ENCODE measurements around the gene CCNA1. TPM values are rescaled to one million over a fixed set of nuclear protein-coding genes. Genes with fewer than 3 reads are reported as not detected.

Gene CCNA1
- total RNA-seq, 2 donors from 2014 or later = 9.2 TPM; not detected in 1

Other genes starting within 250 kb of the CCNA1 start
- gene SOHLH2, start 217.9 kb upstream of the CCNA1 start, total RNA-seq = 1 to 10 TPM; 2.3 to 5.1 TPM
- 1 to 10 TPM; 4.1 to 4.3 TPM for gene CCDC169, start 134.7 kb upstream of the CCNA1 start, total RNA-seq
- gene SPART, start 86.1 kb upstream of the CCNA1 start, total RNA-seq = 10 to 100 TPM; 41.9 to 52.8 TPM
- under 1 TPM in 1 of 2 donors, not detected in 1; 0.36 TPM for gene SERTM1, start 241.5 kb downstream of the CCNA1 start, total RNA-seq

All from prostate gland (tissue), 2 donors.